C1 segment of cervical spinal cord (tissue), 14 donors: ENCODE measurements around the gene ERCC2.

Experiments used
- DNase-seq, 14 donors: peaks; one replicate each; lab custom pipeline; 2025; lab: John Stamatoyannopoulos, UW

Gene ERCC2

GRCh38 chr19:45402298-45403061 is 32.1 kb upstream of the ERCC2 start:
- DNase-seq = no peak

GRCh38 chr19:45401815-45402214 is 31.4 kb upstream of the ERCC2 start:
- no peak for DNase-seq

- DNase-seq = no peak
Measured at GRCh38 chr19:45400192-45400591, 29.8 kb upstream of the ERCC2 start.

- no peak for DNase-seq
Measured at GRCh38 chr19:45395821-45396617, 25.6 kb upstream of the ERCC2 start.

GRCh38 chr19:45391871-45392665 is 21.7 kb upstream of the ERCC2 start:
- DNase-seq = no peak

- DNase-seq = no peak
Measured at GRCh38 chr19:45391346-45391745, 21.0 kb upstream of the ERCC2 start.

GRCh38 chr19:45385392-45386221 is 15.2 kb upstream of the ERCC2 start:
- no peak for DNase-seq

GRCh38 chr19:45382426-45382825 is 12.1 kb upstream of the ERCC2 start:
- no peak for DNase-seq

GRCh38 chr19:45380107-45380506 is 9.7 kb upstream of the ERCC2 start:
- DNase-seq = no peak

- DNase-seq = no peak
Measured at GRCh38 chr19:45376045-45376724, 5.8 kb upstream of the ERCC2 start.

GRCh38 chr19:45368737-45369340 is 1.5 kb downstream of the ERCC2 start:
- DNase-seq = no peak

GRCh38 chr19:45368127-45368526 is 2.2 kb downstream of the ERCC2 start:
- no peak for DNase-seq

- no peak for DNase-seq
Measured at GRCh38 chr19:45364696-45365095, 5.7 kb downstream of the ERCC2 start.

GRCh38 chr19:45363861-45364459 is 6.4 kb downstream of the ERCC2 start:
- no peak for DNase-seq

- DNase-seq = no peak
Measured at GRCh38 chr19:45362291-45362690, 8.1 kb downstream of the ERCC2 start.

- no peak for DNase-seq
Measured at GRCh38 chr19:45361608-45362007, 8.8 kb downstream of the ERCC2 start.

- no peak for DNase-seq
Measured at GRCh38 chr19:45358213-45358792, 12.1 kb downstream of the ERCC2 start.

- DNase-seq = no peak
Measured at GRCh38 chr19:45357445-45357783, 13.0 kb downstream of the ERCC2 start.

GRCh38 chr19:45356760-45357444 is 13.5 kb downstream of the ERCC2 start:
- no peak for DNase-seq
